Sigmoid colon (tissue), 4 donors: ENCODE measurements around the gene CAP2.

Experiments
- EP300 ChIP-seq, 4 donors: sonication (generic); formaldehyde crosslinking; IDR thresholded peaks; one replicate each; pipeline ENCODE4 v1.6.1; 2017; ENCODE audit warnings: antibody characterized with exemption in 4 of 4
- POLR2A ChIP-seq, 2 donors: fragments of 450-650 bp; IDR thresholded peaks; one replicate each; pipeline ENCODE4 v1.6.1; 2016; ENCODE audit warnings: antibody characterized with exemption in 2 of 2, mild to moderate bottlenecking in 2 of 2, moderate library complexity in 2 of 2
- POLR2AphosphoS5 ChIP-seq, 4 donors: sonication (generic); formaldehyde crosslinking; IDR thresholded peaks; one replicate each; pipeline ENCODE4 v1.6.1; 2017; ENCODE audit warnings: antibody characterized with exemption in 4 of 4
- TF ChIP-seq, protein P1 (sequence below), 4 experiments: fragments of 450-650 bp in 3 of 4; fragments of 200-600 bp in 1 of 4; IDR thresholded peaks; one replicate each; pipeline ENCODE4 v1.5.1; 2016 to 2019; ENCODE audit warnings: antibody characterized with exemption in 4 of 4, mild to moderate bottlenecking in 3 of 4, moderate library complexity in 2 of 4

DNA sequence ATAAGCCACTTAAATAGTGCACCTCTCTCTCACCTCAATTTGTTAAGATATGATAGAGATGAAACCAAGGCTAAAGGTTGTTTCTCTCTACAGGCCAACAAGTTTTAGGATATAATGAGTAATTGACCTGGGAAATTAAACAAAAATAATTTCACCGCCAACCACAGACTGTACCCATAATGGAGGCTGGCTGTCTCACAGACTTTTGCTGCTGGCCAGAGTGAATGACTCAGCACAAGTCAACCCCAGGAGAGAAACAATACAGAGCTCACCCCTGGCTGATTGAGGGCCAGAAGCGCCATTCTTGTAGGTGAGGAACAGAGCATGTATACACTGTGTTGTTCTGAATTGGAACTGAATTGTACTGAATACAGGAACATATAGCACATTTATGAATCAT is 99.9 kb downstream of the CAP2 start:
- TF ChIP-seq, protein P1, sequence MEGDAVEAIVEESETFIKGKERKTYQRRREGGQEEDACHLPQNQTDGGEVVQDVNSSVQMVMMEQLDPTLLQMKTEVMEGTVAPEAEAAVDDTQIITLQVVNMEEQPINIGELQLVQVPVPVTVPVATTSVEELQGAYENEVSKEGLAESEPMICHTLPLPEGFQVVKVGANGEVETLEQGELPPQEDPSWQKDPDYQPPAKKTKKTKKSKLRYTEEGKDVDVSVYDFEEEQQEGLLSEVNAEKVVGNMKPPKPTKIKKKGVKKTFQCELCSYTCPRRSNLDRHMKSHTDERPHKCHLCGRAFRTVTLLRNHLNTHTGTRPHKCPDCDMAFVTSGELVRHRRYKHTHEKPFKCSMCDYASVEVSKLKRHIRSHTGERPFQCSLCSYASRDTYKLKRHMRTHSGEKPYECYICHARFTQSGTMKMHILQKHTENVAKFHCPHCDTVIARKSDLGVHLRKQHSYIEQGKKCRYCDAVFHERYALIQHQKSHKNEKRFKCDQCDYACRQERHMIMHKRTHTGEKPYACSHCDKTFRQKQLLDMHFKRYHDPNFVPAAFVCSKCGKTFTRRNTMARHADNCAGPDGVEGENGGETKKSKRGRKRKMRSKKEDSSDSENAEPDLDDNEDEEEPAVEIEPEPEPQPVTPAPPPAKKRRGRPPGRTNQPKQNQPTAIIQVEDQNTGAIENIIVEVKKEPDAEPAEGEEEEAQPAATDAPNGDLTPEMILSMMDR (IDR thresholded peaks at IDR 0.05), result no peak
- TF ChIP-seq POLR2AphosphoS5 (IDR thresholded peaks at IDR 0.05), result peak in 3 of 4 donors; percentile 38 to 62 (median 54)
- no peak for TF ChIP-seq EP300 (IDR thresholded peaks at IDR 0.05)
- TF ChIP-seq POLR2A (IDR thresholded peaks at IDR 0.05), result no peak
